H9 (cell line): ENCODE data around the gene M6PR. TPM values are rescaled to one million over a fixed set of nuclear protein-coding genes. Genes with fewer than 3 reads are reported as not detected.

Experiments used
- DNase-seq: peaks from one replicate; pipeline ENCODE4 v3.0.0-alpha.2; 2017
- H2AFZ ChIP-seq: one replicate; pipeline ENCODE4 v1.6.1; 2013; ENCODE audit warnings: mild to moderate bottlenecking, low read length, control low read depth, moderate library complexity
- H2AK5ac ChIP-seq: 2 replicates; pipeline ENCODE4 v1.6.1; 2013; ENCODE audit warnings: low read length, control low read depth, mixed read lengths; ENCODE audit not compliant: insufficient read length
- H2BK120ac ChIP-seq: one replicate; pipeline ENCODE4 v1.6.1; 2013; ENCODE audit warnings: low read depth, mild to moderate bottlenecking, low read length, control low read depth, inconsistent platforms; ENCODE audit not compliant: poor library complexity, severe bottlenecking
- H2BK12ac ChIP-seq: 2 replicates; pipeline ENCODE4 v1.6.1; 2013; ENCODE audit warnings: low read length, control low read depth, mixed read lengths, low read depth; ENCODE audit not compliant: insufficient read length
- H2BK15ac ChIP-seq: 2 replicates; pipeline ENCODE4 v1.6.1; 2013; ENCODE audit warnings: low read depth, low read length, control low read depth
- H2BK20ac ChIP-seq: one replicate; pipeline ENCODE4 v1.6.1; 2013; ENCODE audit warnings: low read depth, mild to moderate bottlenecking, low read length, control low read depth, inconsistent platforms; ENCODE audit not compliant: poor library complexity, severe bottlenecking
- H2BK5ac ChIP-seq: 2 replicates; pipeline ENCODE4 v1.6.1; 2013; ENCODE audit warnings: low read length, control low read depth, mixed read lengths; ENCODE audit not compliant: insufficient read length
- H3K14ac ChIP-seq: 2 replicates; pipeline ENCODE4 v1.6.1; 2013; ENCODE audit warnings: low read length, control low read depth; ENCODE audit not compliant: insufficient read depth
- H3K18ac ChIP-seq: 2 replicates; pipeline ENCODE4 v1.6.1; 2013; ENCODE audit warnings: low read depth, mild to moderate bottlenecking, mixed read lengths, low read length, control low read depth; ENCODE audit not compliant: insufficient read length
- H3K23ac ChIP-seq: 2 replicates; pipeline ENCODE4 v1.6.1; 2013; ENCODE audit warnings: low read length, control low read depth, mixed read lengths, low read depth; ENCODE audit not compliant: insufficient read length
- H3K23me2 ChIP-seq: 2 replicates; pipeline ENCODE4 v1.6.1; 2013; ENCODE audit warnings: low read depth, mild to moderate bottlenecking, mixed read lengths, low read length, control low read depth; ENCODE audit not compliant: insufficient read length, poor library complexity, severe bottlenecking
- H3K27ac ChIP-seq: 2 replicates; pipeline ENCODE4 v1.5.1; 2013; ENCODE audit warnings: low read length, control low read depth, mixed read lengths, low read depth; ENCODE audit not compliant: insufficient read length
- H3K27me3 ChIP-seq: 2 replicates; pipeline ENCODE4 v1.6.1; 2013; ENCODE audit warnings: low read length, control low read depth, inconsistent platforms; ENCODE audit not compliant: insufficient read depth
- H3K4ac ChIP-seq: 2 replicates; pipeline ENCODE4 v1.6.1; 2013; ENCODE audit warnings: low read depth, mild to moderate bottlenecking, control low read depth, inconsistent platforms, low read length, moderate library complexity
- H3K4me1 ChIP-seq: 2 replicates; pipeline ENCODE4 v1.6.1; 2013; ENCODE audit warnings: low read length, control low read depth, inconsistent platforms; ENCODE audit not compliant: insufficient read depth
- H3K4me2 ChIP-seq: 2 replicates; pipeline ENCODE4 v1.6.1; 2013; ENCODE audit warnings: low read length, control low read depth, mixed read lengths; ENCODE audit not compliant: insufficient read length, insufficient read depth
- H3K56ac ChIP-seq: 2 replicates; pipeline ENCODE4 v1.6.1; 2013; ENCODE audit warnings: low read depth, mild to moderate bottlenecking, mixed read lengths, low read length, control low read depth; ENCODE audit not compliant: insufficient read length
- H3K79me1 ChIP-seq: 2 replicates; pipeline ENCODE4 v1.6.1; 2013; ENCODE audit warnings: low read depth, mild to moderate bottlenecking, moderate library complexity, low read length, control low read depth, inconsistent platforms; ENCODE audit not compliant: insufficient read depth, poor library complexity, severe bottlenecking
- H3K79me2 ChIP-seq: 2 replicates; pipeline ENCODE4 v1.6.1; 2013; ENCODE audit warnings: low read length, control low read depth, inconsistent platforms; ENCODE audit not compliant: insufficient read depth
- H3K9ac ChIP-seq: 2 replicates; pipeline ENCODE4 v1.6.1; 2013; ENCODE audit warnings: low read length, control low read depth, mixed read lengths; ENCODE audit not compliant: insufficient read length; ENCODE audit errors: extremely low read depth
- H3K9me3 ChIP-seq: one replicate; pipeline ENCODE4 v1.6.1; 2013; ENCODE audit warnings: low read depth, low read length, inconsistent platforms; ENCODE audit not compliant: control insufficient read depth
- H3T11ph ChIP-seq: one replicate; pipeline ENCODE4 v1.6.1; 2013; ENCODE audit warnings: mild to moderate bottlenecking, low read length, control low read depth, inconsistent platforms
- H4K20me1 ChIP-seq: one replicate; pipeline ENCODE4 v1.6.1; 2013; ENCODE audit not compliant: control insufficient read depth, insufficient read length, insufficient read depth
- H4K5ac ChIP-seq: 2 replicates; pipeline ENCODE4 v1.6.1; 2013; ENCODE audit warnings: low read depth, mild to moderate bottlenecking, mixed read lengths, low read length, control low read depth; ENCODE audit not compliant: insufficient read length
- H4K8ac ChIP-seq: replicated peaks from 2 replicates; pipeline ENCODE4 v1.6.1; 2013; ENCODE audit warnings: low read length, control low read depth, mixed read lengths, low read depth; ENCODE audit not compliant: insufficient read length
- H4K91ac ChIP-seq: 2 replicates; pipeline ENCODE4 v1.6.1; 2013; ENCODE audit warnings: low read depth, mild to moderate bottlenecking, moderate library complexity, mixed read lengths, low read length, control low read depth; ENCODE audit not compliant: insufficient read length
- H3K27ac Mint-ChIP-seq, 3 experiments: 2 replicates in 2 of 3; 3 replicates in 1 of 3; pipeline ENCODE4 v1.8.0; 2020 to 2021; ENCODE audit warnings: mixed read lengths in 3 of 3, mild to moderate bottlenecking in 1 of 3, moderate library complexity in 1 of 3
- H3K27me3 Mint-ChIP-seq: 2 replicates; pipeline ENCODE4 v1.8.0; 2021; ENCODE audit warnings: low read depth, mild to moderate bottlenecking, moderate library complexity, mixed read lengths
- H3K36me3 Mint-ChIP-seq, 3 experiments: 2 replicates in 2 of 3; 3 replicates in 1 of 3; pipeline ENCODE4 v1.8.0; 2020 to 2021; ENCODE audit warnings: low read depth in 3 of 3, mixed read lengths in 3 of 3; ENCODE audit not compliant: insufficient read depth in 1 of 3
- H3K4me1 Mint-ChIP-seq, 2 experiments: 2 replicates each; pipeline ENCODE4 v1.8.0; 2020; ENCODE audit warnings: mixed read lengths in 2 of 2
- H3K4me3 Mint-ChIP-seq, 2 experiments: 2 replicates in 1 of 2; 3 replicates in 1 of 2; pipeline ENCODE4 v1.8.0; 2020 to 2021; ENCODE audit warnings: mild to moderate bottlenecking in 2 of 2, mixed read lengths in 2 of 2, moderate library complexity in 1 of 2
- H3K9me3 Mint-ChIP-seq, 2 experiments: 2 replicates in 1 of 2; 3 replicates in 1 of 2; pipeline ENCODE4 v1.8.0; 2020; ENCODE audit warnings: mild to moderate bottlenecking in 2 of 2, mixed read lengths in 2 of 2, moderate library complexity in 1 of 2
- CTCF ChIP-seq: fragments of 200-600 bp; sonication (generic); conservative IDR thresholded peaks from 3 replicates; pipeline ENCODE4 v1.8.0; 2021; ENCODE audit warnings: antibody characterized with exemption, mild to moderate bottlenecking
- WGBS: extraction: QIAGEN DNeasy Blood & Tissue Kit; methylation state at CpG from one replicate; pipeline ENCODE4 v1.1.7; 2013; ENCODE audit warnings: missing lambda C conversion rate, low lambda C conversion rate, mixed read lengths; ENCODE audit not compliant: insufficient read length; ENCODE audit errors: extremely low coverage; 5-methylcytosine and 5-hydroxymethylcytosine counted together
- total RNA-seq: library from RNA; stranded (reverse); gene quantifications from 2 replicates; pipeline ENCODE4 v1.2.1, GENCODE V29; 2021

Gene M6PR
- total RNA-seq, 1 experiment from 2014 or later: 163 TPM

- peaks cover 0 to 10% (median 9%) of the 10 kb centered on the region in 3 experiments; a peak in 5 of 7 replicates for H3K36me3 Mint-ChIP-seq
- H3K9me3 ChIP-seq: no peaks in the 10 kb centered on the region
- H2BK12ac ChIP-seq: no peak overlapping the region
- H2BK120ac ChIP-seq: peak overlapping the region; percentile 79
- H3K4me3 Mint-ChIP-seq: peak overlapping the region in 1 of 2 experiments; percentile 69; a peak in 3 of 5 replicates
- H3T11ph ChIP-seq: no peak overlapping the region
- H3K79me2 ChIP-seq: no peaks in the 10 kb centered on the region
- peak overlapping the region; percentile 95 for H3K27ac ChIP-seq
- no peaks in the 10 kb centered on the region for H3K27me3 Mint-ChIP-seq
- no peak overlapping the region for H2AFZ ChIP-seq
- H3K18ac ChIP-seq: peak overlapping the region; percentile 46
- H3K4me2 ChIP-seq: peak overlapping the region; percentile 3
- H3K14ac ChIP-seq: no peak overlapping the region
- H3K9me3 Mint-ChIP-seq: peaks cover 0 to 5% of the 10 kb centered on the region in 2 experiments; a peak in 2 of 5 replicates
- H4K20me1 ChIP-seq: no peaks in the 10 kb centered on the region
- peaks cover 61 to 63% of the 10 kb centered on the region in 2 experiments for H3K4me1 Mint-ChIP-seq
- no peaks in the 10 kb centered on the region for H3K27me3 ChIP-seq
- no peak overlapping the region for H4K5ac ChIP-seq
- H3K27ac Mint-ChIP-seq: peak overlapping the region; percentile 93 to 99 (median 97)
- no peaks in the 10 kb centered on the region for H3K79me1 ChIP-seq
- WGBS: no CpG with 5 or more reads among the region's 3 CpGs
- DNase-seq: no peak
- no peak overlapping the region for H4K8ac ChIP-seq
- peak overlapping the region; percentile 15 for H3K9ac ChIP-seq
- no peaks in the 10 kb centered on the region for H3K23me2 ChIP-seq
- no peak overlapping the region; the same call in 1 of the 2 replicates for H3K4ac ChIP-seq
- no peak overlapping the region for H4K91ac ChIP-seq
- no peak overlapping the region for H2BK5ac ChIP-seq
- H2AK5ac ChIP-seq: no peak overlapping the region
- no peak overlapping the region for H3K23ac ChIP-seq
- H3K4me1 ChIP-seq: peaks cover 2% of the 10 kb centered on the region; the same call in 1 of the 2 replicates
- no peak overlapping the region for H3K56ac ChIP-seq
- H2BK15ac ChIP-seq: no peak overlapping the region
- no peak for TF ChIP-seq CTCF
- H2BK20ac ChIP-seq: no peak overlapping the region
Observed at GRCh38 chr12:8907513-8907912, 41.9 kb downstream of the M6PR start.
